Measurements from ENCODE around the gene MARK4.

GRCh38 chr19:45299719-45300118 lies 48.6 kb downstream of the MARK4 start:
- TF ChIP-seq CTCF (IDR thresholded peaks at IDR 0.05) (no peak), POLR2AphosphoS5 (IDR thresholded peaks at IDR 0.05; ENCODE audit: insufficient read depth in 1 of 2, low read depth in 1 of 2) (no peak), POLR2A (IDR thresholded peaks at IDR 0.05) (no peak)
